ENCODE results near the gene KRT83.
"Not testable (repeated sequence)": the region's sequence is repeated elsewhere in the genome, so short reads cannot be mapped to it uniquely, and the experiment has no call there.

Gene KRT83

DNA sequence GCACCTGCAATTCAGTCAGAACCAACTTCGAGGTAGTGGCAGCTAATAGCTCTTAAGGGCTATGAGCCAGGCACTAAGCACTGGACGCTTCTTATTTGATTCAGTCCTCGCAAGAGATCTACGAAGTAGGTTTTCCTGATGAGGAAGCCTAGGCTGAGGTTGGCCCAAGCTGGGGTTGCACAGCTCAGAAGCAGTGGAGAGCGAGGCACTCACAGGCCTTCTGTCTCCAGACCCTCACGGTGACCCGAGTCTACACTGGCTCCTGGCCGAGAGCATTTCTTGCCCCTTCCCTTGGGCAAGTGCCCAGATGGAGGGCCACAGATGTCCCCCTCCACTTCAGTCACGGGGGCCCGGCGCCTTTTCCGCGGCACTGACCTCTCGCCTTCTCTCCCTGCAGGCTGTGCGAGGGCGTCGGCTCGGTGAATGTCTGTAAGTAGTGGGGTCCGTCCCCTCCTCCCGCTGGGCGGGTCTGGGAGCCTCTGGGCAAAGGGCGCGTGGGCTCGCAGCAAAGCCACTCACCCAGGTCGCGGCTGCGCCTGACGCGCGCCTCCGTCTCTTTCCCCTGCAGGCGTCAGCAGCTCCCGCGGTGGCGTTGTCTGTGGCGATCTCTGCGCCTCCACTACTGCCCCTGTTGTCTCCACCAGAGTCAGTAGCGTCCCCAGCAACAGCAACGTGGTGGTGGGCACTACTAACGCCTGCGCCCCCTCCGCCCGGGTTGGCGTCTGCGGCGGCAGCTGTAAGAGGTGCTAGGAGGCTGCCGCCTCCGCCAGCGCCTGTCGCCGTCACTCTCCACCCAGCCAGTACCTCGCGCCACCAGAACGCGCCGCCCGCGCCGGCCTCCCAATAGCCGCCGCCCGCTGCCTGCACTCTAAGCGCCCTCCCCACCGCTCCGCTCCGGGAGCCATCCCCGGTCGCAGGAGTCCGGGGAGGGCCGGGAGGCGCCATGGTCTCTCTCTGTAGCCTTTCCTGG lies 13.1 kb downstream of the KRT83 start:
- DNase-seq: peak; percentile 54 to 90 (median 88)

DNA sequence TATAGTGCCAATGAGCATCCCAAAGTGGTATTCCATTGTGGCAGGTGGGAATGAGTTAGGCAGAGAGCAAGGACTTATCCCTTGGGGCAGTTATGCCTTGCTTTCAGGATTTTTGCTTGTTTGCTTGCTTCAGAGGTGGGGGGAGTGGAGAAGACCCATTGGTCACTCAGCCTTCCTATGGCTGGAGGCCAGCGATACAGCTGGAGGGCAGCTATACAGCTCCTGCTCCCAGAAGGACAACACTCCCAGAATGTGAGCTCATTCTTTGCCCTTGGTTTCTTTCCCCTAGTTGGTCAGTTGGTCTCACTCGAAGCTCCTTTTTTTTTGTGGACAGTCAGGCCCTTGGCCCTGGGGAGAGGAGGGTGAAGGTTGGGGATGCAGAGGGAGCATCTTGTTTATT lies 14.5 kb downstream of the KRT83 start:
- DNase-seq: no peak

DNA sequence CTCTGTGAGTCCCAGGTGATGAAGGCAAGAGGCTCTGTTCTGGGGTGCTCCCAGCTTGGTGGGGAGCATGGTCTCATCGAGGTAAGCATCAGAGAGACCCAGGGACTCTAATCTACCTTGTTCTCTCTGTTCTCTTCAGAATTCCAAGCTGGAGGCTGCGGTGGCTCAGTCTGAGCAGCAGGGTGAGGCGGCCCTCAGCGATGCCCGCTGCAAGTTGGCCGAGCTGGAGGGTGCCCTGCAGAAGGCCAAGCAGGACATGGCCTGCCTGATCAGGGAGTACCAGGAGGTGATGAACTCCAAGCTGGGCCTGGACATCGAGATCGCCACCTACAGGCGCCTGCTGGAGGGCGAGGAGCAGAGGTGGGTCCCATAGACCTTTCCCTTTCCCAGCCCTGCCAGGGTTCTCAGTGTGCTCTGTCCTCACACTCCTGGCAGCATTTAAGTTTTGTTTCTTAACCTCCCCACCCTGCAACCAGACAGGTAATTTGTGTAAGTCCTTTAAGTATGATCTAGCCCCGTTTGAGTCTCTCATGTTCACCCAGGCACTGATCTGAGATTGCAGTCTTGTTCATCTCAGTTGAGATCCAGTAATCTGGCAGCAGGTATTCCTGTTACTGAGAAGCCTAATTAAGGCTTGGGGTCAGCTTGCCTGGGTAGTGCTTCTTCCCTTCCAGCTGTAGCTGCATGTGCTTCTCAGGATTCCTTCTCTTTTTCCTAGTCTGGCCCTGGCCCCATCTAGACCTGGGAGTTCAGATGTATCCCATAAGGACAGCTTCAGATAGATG lies 15.1 kb downstream of the KRT83 start:
- DNase-seq: no peak

DNA sequence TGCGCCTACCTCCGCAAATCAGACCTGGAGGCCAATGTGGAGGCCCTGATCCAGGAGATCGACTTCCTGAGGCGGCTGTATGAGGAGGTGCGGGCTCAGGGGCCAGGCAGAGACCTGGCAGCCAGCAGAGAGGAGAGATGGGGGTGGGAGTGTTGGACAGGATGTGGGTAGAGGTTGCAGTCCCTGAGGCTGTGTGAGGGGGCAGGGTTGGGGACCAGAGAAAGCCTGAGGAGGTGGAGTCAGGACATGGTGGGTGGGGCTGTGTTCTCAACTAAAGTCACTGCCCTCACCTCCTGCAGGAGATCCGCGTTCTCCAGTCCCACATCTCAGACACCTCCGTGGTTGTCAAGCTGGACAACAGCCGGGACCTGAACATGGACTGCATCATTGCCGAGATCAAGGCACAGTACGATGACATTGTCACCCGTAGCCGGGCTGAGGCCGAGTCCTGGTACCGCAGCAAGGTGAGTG lies 16.2 kb downstream of the KRT83 start:
- not testable (repeated sequence) for DNase-seq

DNA sequence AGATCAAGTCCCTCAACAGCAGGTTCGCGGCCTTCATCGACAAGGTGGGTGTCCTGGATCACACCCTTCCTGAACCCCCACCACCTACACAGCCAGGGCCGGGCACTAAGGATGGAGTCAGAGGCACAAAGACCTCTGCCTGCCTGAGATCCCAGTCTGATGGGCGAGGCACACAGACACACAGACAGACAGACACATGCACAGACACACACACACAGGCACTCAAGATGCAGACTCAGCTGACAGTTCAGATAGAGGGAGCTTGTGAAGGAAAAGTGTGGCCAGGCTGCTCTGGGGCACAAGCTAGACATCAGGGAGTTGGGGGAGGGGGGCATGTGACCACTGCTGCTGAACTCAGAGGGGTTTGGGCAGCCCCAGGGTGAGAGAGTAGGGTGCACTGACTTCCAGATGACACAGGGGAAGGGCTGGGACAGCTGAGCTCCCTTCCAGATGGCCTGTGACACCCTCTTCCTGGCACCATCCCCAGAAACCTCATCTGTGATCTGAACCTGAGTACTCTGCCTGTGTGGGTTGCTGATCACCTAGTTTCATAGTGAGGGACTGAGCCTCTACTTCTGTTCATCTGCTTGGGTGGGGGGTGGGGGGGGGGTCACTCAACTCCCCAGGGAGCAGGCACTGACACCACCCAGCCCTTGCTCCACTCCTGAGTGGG lies 18.8 kb downstream of the KRT83 start:
- DNase-seq: not testable (repeated sequence)

DNA sequence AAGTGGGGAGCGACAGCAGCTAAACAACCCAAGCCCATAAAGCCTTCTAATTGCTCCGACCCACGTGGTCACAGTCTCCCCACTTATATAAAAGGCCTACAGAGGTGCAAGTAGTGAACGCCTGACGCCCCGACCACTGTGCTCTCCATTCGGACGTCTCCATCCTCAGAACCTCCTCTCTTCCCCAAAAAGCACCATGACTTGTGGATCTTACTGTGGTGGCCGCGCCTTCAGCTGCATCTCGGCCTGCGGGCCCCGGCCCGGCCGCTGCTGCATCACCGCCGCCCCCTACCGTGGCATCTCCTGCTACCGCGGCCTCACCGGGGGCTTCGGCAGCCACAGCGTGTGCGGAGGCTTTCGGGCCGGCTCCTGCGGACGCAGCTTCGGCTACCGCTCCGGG lies 19.5 kb downstream of the KRT83 start:
- DNase-seq: not testable (repeated sequence)

DNA sequence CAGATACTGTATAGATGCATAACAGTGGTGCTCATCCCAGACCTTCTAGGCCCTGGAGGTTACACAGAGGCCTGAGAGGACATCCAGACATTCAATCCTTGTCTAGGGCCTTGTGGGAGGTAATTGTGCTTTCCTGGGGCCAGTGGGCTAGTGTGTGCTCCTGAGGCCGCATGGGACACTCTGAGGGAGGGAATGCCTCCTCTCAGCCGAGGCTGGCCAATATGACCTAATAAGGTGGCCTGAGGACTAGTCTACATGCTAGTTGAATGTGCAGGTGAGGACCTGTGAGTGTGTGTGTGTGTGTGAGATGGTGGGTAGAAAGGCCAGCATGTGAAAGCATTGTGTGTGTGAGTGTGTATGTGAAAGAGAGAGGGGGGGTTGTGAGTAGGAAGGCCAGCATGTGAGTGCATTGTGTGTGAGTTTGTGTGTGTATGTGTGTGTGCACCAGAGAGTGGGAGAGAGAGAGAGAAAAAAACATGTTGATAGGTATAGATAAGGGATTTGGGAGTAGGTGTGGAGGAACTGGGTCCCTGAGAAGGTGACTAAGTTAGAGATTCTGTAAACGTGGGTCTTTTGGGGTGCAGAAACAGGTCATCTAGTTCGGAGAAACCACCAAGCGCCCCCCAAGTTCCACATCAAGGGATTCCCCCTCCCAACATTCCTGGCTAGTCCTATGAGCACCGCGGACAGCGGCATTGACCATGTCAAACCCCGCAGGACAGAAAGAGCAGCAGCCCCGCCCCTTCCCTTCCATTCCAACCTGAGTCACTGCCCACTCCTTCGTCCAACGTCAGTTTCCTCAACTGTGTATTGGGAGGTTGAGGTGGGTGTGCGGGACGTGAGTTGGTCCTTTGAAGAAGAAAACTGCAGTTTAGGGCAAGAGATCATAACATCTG lies 20.2 kb downstream of the KRT83 start:
- DNase-seq: no peak

DNA sequence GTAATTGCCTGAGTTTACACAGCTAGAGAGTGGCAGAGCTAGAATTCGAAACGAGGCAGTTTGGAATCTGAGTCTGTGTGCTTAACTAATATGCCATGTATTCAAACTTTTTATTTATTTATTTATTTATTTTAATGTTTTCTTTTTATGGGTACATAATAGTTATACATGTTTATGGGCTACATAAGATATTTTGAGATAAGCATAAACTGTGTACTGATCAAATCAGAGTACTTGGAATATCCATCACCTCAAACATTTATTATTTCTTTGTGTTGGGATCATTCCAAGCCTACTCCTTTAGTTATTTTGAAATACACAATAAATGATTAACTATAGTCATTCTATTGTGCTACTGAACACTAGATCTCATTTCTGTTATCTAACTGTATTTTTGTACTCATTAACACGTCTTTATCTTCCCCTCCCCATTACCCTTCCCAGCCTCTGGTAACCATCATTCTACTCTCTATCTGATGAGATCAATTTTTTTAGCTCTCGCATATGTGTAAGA lies 22.5 kb downstream of the KRT83 start:
- no peak for DNase-seq

DNA sequence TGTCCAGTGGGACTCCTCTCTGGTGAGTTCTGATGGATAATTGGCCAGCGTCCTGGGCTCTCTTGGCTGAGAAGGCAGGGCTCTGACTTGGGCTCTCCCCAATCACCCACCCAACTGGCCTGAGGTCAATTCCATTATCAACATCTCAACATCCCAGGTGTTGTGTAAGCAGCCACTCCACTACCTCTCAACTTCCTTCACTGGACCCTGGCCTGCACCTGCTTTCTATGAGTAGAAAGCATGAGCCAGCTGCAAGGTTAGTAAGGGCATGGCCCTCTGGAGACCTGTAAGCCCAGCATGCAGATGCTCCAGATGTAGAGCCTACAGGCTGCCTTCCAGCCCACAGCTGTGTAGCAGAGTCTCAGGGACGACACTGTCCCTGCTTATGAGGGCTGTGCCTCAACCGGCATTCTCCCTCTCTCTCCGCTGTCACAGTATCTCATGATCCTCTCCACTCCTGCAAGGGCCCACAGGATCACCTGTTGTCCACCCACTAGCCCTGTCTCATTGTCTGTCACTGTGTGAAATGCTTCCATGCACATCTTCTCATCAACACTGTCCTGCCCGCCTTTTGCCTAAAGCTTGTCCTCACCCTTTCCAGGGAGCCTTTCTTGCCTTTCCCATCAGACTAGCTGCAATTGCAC lies 24.5 kb downstream of the KRT83 start:
- no peak for DNase-seq

DNA sequence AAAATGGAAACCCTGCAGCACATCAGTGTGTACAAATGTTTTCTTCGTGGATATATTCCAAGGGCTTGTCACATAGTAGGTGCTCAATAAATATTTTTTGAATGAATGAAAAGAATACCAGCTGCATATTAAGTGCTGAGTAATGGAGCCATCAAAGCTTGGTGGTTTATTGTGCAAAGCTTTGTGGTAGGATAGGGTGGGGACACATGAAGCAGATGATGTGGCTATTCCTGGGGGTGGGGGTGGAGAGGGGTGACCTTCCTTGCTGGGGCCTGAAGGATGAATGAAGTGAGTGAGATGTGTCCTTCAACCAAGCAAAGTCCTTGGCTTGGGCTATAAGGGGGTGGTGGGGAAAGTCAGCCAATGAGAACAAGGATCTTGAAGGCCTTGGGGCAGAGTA lies 25.5 kb downstream of the KRT83 start:
- DNase-seq: no peak

DNA sequence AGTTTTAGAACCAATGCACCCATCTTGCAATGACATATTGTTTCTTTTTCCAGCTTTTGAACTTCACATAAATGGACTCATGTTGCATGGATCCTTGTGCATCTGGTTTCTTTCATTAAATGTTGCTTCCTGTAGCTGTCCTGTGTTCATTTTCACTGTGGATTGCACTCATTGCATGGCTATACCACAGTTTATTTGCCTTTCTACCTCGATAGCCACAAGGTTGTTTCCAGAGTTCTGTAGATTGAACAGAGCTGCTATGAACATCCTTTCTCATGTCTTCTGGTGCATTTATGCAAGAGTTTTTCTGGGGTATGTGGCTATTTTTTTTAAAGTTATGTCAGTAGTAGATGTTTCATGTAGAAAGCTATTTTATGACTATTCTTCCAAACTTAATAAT lies 26.4 kb downstream of the KRT83 start:
- DNase-seq: no peak

DNA sequence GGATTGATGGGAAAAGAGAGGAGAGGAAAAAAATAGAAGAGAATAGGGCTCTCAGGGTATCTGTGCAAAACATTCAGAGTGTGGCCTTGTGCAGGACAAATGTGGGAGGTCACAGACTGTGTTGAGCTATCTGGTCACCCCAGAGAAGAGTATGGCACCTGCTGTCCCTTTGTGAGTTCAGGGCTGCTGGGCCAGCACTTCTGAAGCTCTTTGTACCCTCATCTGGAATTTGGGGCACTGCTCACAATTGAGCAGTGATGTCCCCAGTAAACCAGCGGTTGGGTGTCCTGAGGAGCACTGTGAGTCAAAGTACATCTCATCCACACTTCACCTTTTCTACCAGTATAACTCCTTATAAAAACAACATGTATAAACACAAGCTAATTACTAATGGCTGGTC lies 27.3 kb downstream of the KRT83 start:
- no peak for DNase-seq

DNA sequence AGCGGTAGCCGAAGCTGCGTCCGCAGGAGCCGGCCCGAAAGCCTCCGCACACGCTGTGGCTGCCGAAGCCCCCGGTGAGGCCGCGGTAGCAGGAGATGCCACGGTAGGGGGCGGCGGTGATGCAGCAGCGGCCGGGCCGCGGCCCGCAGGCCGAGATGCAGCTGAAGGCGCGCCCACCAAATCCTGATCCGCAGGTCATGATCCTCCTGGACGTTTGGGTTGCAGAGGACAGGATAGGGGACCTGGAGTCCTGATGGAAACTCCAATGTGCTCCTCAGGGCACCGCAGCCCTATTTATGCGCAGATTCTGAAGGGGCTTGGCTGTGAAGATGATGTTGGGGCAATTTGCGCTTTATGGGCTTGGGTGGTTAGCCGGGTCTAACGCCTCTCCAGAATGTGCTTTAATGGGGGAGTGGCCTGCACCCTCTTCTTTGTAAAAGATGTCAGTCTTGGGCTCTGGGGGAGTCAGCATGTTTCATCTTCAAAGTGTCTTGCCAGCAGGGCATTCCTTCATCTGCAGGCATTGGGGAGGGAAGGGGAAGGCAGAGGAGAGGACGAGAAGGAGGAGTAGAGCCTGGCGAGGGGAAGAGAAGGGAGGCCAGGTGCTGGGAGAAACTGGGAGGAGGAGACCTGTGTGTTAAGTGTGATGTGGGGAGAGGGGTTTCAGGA lies 29.8 kb downstream of the KRT83 start, which contains the start of gene KRT81:
Gene KRT81, minus strand, starts transcription at position 268 of the 669 bp plus-strand sequence. Its CDS starts 69 bp downstream, at position 199.
- no peak for DNase-seq

DNA sequence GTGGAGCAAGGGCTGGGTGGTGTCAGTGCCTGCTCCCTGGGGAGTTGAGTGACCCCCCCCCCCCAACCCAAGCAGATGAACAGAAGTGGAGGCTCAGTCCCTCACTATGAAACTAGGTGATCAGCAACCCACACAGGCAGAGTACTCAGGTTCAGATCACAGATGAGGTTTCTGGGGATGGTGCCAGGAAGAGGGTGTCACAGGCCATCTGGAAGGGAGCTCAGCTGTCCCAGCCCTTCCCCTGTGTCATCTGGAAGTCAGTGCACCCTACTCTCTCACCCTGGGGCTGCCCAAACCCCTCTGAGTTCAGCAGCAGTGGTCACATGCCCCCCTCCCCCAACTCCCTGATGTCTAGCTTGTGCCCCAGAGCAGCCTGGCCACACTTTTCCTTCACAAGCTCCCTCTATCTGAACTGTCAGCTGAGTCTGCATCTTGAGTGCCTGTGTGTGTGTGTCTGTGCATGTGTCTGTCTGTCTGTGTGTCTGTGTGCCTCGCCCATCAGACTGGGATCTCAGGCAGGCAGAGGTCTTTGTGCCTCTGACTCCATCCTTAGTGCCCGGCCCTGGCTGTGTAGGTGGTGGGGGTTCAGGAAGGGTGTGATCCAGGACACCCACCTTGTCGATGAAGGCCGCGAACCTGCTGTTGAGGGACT lies 30.6 kb downstream of the KRT83 start:
- DNase-seq: not testable (repeated sequence)

DNA sequence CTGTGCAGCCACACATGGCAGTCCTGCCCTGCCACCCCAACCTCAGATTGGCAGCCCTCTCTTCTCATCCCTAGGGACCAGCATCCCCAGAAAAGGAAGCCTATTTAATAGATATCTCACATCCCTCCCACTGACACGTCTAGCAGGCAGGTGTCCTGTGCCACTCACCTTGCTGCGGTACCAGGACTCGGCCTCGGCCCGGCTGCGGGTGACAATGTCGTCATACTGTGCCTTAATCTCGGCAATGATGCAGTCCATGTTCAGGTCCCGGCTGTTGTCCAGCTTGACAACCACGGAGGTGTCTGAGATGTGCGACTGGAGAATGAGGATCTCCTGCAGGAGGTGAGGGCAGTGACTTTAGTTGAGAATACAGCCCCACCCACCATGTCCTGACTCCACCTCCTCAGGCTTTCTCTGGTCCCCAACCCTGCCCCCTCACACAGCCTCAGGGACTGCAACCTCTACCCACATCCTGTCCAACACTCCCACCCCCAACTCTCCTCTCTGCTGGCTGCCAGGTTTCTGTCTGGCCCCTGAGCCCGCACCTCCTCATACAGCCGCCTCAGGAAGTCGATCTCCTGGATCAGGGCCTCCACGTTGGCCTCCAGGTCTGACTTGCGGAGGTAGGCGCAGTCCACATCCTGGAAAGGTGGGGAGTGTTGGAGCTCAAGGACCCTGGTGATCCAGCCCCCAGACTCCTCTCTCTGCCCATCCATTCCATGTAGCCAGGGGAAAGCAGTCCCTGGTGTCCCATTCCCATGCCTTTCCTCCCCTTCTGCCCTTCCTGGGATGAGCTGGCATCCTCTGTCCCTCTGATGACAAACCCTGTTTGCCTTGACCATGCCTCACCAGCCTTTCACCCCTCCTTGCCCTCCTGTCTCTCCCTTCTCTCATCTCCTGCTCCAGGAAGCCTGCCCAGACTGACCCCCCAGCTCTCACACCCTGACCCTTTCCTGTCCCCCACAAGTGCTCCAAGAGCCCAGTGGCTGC lies 33.1 kb downstream of the KRT83 start:
- DNase-seq: not testable (repeated sequence)

DNA sequence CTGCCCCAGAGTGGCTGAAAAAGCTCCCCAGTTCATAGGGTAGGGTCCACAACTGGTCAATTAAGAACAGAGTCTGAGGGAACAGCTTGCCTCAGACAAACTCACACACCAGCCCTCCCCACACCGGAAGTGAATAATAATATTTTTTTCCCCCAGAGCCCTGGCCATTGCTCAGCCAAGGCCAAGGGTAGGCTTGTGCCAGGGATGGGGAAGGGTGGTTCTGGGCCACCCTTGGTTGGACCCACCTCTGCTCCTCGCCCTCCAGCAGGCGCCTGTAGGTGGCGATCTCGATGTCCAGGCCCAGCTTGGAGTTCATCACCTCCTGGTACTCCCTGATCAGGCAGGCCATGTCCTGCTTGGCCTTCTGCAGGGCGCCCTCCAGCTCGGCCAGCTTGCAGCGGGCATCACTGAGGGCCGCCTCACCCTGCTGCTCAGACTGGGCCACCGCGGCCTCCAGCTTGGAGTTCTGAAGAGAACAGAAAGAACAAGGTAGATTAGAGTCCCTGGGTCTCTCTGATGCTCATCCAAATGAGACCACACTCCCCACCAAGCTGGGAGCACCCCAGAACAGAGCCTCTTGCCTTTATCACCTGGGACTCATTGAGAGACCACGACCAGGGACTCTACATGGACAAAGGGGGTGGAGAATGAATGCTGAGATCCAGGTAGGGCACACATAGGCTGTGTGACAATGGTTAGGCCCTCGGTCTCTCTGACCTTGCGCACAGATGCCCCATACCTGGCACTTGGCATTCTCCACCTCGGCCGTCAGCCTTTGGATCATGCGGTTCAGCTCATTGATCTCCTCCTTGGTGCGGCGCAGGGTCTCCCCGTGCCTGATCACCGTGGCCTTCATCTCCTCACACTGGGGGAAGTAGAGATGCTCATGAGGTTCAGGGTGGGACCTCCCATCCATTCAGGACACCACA lies 34.1 kb downstream of the KRT83 start:
- not testable (repeated sequence) for DNase-seq

DNA sequence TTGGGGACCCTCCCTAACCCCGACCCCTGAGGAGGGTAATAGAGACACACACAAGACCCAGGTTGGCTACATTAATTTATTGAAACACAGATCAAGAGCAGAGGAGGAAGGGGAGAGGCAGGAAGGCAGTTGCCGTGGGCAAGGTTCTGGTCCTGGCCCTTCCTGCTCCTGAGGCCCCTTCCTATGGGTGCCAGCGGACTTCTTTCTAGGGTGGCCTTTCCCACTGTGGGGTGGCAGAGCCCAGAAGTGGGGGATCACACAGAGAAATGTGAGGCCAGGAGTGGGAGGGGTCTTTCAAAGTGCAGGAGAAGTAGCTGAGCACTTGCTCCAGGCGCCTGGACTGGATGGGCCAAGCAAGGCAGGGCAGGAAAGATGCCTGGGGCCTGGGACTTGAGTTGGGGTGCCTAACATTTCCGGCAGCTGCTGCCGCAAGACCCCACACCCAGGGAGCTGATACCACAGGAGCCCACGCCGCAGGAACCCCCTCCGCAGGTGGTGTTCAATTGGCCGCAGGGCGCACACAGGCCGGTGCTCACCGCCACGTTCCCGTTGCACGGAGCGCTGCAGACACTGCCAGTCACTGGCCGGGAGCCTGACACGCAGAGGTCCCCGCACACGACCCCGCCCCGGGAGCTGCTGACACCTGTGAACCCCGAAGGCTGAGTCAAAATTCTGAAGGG lies 35.2 kb downstream of the KRT83 start:
- no peak for DNase-seq
